ENCODE measurements around the gene NFS1.
A peak's percentile ranks its signal among the peaks of the same experiment; 100 is the strongest.
"Not testable (repeated sequence)": the region's sequence is repeated elsewhere in the genome, so short reads cannot be mapped to it uniquely, and the experiment has no call there.

Gene NFS1

GRCh38 chr20:35702051-35702823 is 3.1 kb upstream of the NFS1 start:
- Histone ChIP-seq H3K27me3 (ENCODE audit: control insufficient read depth in 5 of 5, insufficient read depth in 4 of 5, low read length in 5 of 5) (no peaks in the 10 kb centered on the region), H3K9ac (ENCODE audit: low read length in 5 of 5) (no peak overlapping the region), H3K4me3 (ENCODE audit: low read depth in 1 of 5, low read length in 5 of 5) (no peak overlapping the region), H3K4me1 (ENCODE audit: control insufficient read depth in 5 of 5, insufficient read depth in 5 of 5, low read length in 5 of 5) (peaks cover 4 to 28% (median 25%) of the 10 kb centered on the region in 5 donors), H3K27ac (ENCODE audit: low read depth, low read length) (no peak overlapping the region), H3K9me3 (ENCODE audit: control insufficient read depth in 5 of 5, low read length in 5 of 5) (no peaks in the 10 kb centered on the region), H3K36me3 (ENCODE audit: control insufficient read depth in 5 of 5, insufficient read depth in 5 of 5, low read length in 5 of 5) (peaks cover 32 to 54% (median 44%) of the 10 kb centered on the region in 5 donors)

GRCh38 chr20:35700625-35701148 is 1.5 kb upstream of the NFS1 start:
- H3K27ac ChIP-seq (ENCODE audit: low read depth, low read length): no peak overlapping the region
- no peaks in the 10 kb centered on the region for H3K9me3 ChIP-seq (ENCODE audit: control insufficient read depth in 5 of 5, low read length in 5 of 5)
- peaks cover 25 to 46% (median 37%) of the 10 kb centered on the region in 5 donors for H3K36me3 ChIP-seq (ENCODE audit: control insufficient read depth in 5 of 5, insufficient read depth in 5 of 5, low read length in 5 of 5)
- H3K4me1 ChIP-seq (ENCODE audit: control insufficient read depth in 5 of 5, insufficient read depth in 5 of 5, low read length in 5 of 5): peaks cover 4 to 28% (median 25%) of the 10 kb centered on the region in 5 donors
- peak overlapping the region in 3 of 5 donors; percentile 87 to 98 (median 97) for H3K9ac ChIP-seq (ENCODE audit: low read length in 5 of 5)
- H3K27me3 ChIP-seq (ENCODE audit: control insufficient read depth in 5 of 5, insufficient read depth in 4 of 5, low read length in 5 of 5): no peaks in the 10 kb centered on the region
- H3K4me3 ChIP-seq (ENCODE audit: low read depth in 1 of 5, low read length in 5 of 5): no peak overlapping the region

- Histone ChIP-seq H3K27ac (ENCODE audit: low read depth, low read length) (peak overlapping the region; percentile 86), H3K4me1 (ENCODE audit: control insufficient read depth in 5 of 5, insufficient read depth in 5 of 5, low read length in 5 of 5) (peaks cover 4 to 28% (median 25%) of the 10 kb centered on the region in 5 donors), H3K4me3 (ENCODE audit: low read depth in 1 of 5, low read length in 5 of 5) (peak overlapping the region; percentile 76 to 98 (median 95)), H3K27me3 (ENCODE audit: control insufficient read depth in 5 of 5, insufficient read depth in 4 of 5, low read length in 5 of 5) (no peaks in the 10 kb centered on the region), H3K9me3 (ENCODE audit: control insufficient read depth in 5 of 5, low read length in 5 of 5) (no peaks in the 10 kb centered on the region), H3K9ac (ENCODE audit: low read length in 5 of 5) (peak overlapping the region; percentile 83 to 98 (median 87)), H3K36me3 (ENCODE audit: control insufficient read depth in 5 of 5, insufficient read depth in 5 of 5, low read length in 5 of 5) (peaks cover 27 to 45% (median 38%) of the 10 kb centered on the region in 5 donors)
Observed at GRCh38 chr20:35699957-35700624, 939 bp upstream of the NFS1 start.

GRCh38 chr20:35698298-35699126 is 640 bp downstream of the NFS1 start:
- H3K36me3 ChIP-seq (ENCODE audit: control insufficient read depth in 5 of 5, insufficient read depth in 5 of 5, low read length in 5 of 5): peaks cover 11 to 40% (median 31%) of the 10 kb centered on the region in 5 donors
- H3K27ac ChIP-seq (ENCODE audit: low read depth, low read length): peak overlapping the region; percentile 86
- peak overlapping the region; percentile 76 to 98 (median 95) for H3K4me3 ChIP-seq (ENCODE audit: low read depth in 1 of 5, low read length in 5 of 5)
- H3K9me3 ChIP-seq (ENCODE audit: control insufficient read depth in 5 of 5, low read length in 5 of 5): no peaks in the 10 kb centered on the region
- H3K9ac ChIP-seq (ENCODE audit: low read length in 5 of 5): peak overlapping the region; percentile 83 to 98 (median 87)
- peaks cover 4 to 28% (median 25%) of the 10 kb centered on the region in 5 donors for H3K4me1 ChIP-seq (ENCODE audit: control insufficient read depth in 5 of 5, insufficient read depth in 5 of 5, low read length in 5 of 5)
- H3K27me3 ChIP-seq (ENCODE audit: control insufficient read depth in 5 of 5, insufficient read depth in 4 of 5, low read length in 5 of 5): no peaks in the 10 kb centered on the region

GRCh38 chr20:35697696-35698297 is 1.4 kb downstream of the NFS1 start:
- Histone ChIP-seq H3K4me1 (ENCODE audit: control insufficient read depth in 5 of 5, insufficient read depth in 5 of 5, low read length in 5 of 5) (peaks cover 4 to 27% (median 24%) of the 10 kb centered on the region in 5 donors), H3K9me3 (ENCODE audit: control insufficient read depth in 5 of 5, low read length in 5 of 5) (no peaks in the 10 kb centered on the region), H3K4me3 (ENCODE audit: low read depth in 1 of 5, low read length in 5 of 5) (peak overlapping the region; percentile 76 to 98 (median 95)), H3K27me3 (ENCODE audit: control insufficient read depth in 5 of 5, insufficient read depth in 4 of 5, low read length in 5 of 5) (no peaks in the 10 kb centered on the region), H3K9ac (ENCODE audit: low read length in 5 of 5) (peak overlapping the region in 4 of 5 donors; percentile 40 to 98 (median 92)), H3K36me3 (ENCODE audit: control insufficient read depth in 5 of 5, insufficient read depth in 5 of 5, low read length in 5 of 5) (peaks cover 4 to 38% (median 31%) of the 10 kb centered on the region in 5 donors), H3K27ac (ENCODE audit: low read depth, low read length) (no peak overlapping the region)

GRCh38 chr20:35695978-35696377 is 3.2 kb downstream of the NFS1 start:
- no peak overlapping the region for H3K27ac ChIP-seq (ENCODE audit: low read depth, low read length)
- H3K4me3 ChIP-seq (ENCODE audit: low read depth in 1 of 5, low read length in 5 of 5): no peak overlapping the region
- peaks cover 4 to 27% (median 24%) of the 10 kb centered on the region in 5 donors for H3K4me1 ChIP-seq (ENCODE audit: control insufficient read depth in 5 of 5, insufficient read depth in 5 of 5, low read length in 5 of 5)
- H3K9me3 ChIP-seq (ENCODE audit: control insufficient read depth in 5 of 5, low read length in 5 of 5): no peaks in the 10 kb centered on the region
- peaks cover 3 to 31% (median 23%) of the 10 kb centered on the region in 5 donors for H3K36me3 ChIP-seq (ENCODE audit: control insufficient read depth in 5 of 5, insufficient read depth in 5 of 5, low read length in 5 of 5)
- no peaks in the 10 kb centered on the region for H3K27me3 ChIP-seq (ENCODE audit: control insufficient read depth in 5 of 5, insufficient read depth in 4 of 5, low read length in 5 of 5)
- H3K9ac ChIP-seq (ENCODE audit: low read length in 5 of 5): no peak overlapping the region

- Histone ChIP-seq H3K9me3 (ENCODE audit: control insufficient read depth in 5 of 5, low read length in 5 of 5) (no peaks in the 10 kb centered on the region), H3K36me3 (ENCODE audit: control insufficient read depth in 5 of 5, insufficient read depth in 5 of 5, low read length in 5 of 5) (peaks cover 3 to 37% (median 28%) of the 10 kb centered on the region in 5 donors), H3K27ac (ENCODE audit: low read depth, low read length) (no peak overlapping the region), H3K4me1 (ENCODE audit: control insufficient read depth in 5 of 5, insufficient read depth in 5 of 5, low read length in 5 of 5) (peaks cover 4 to 25% (median 21%) of the 10 kb centered on the region in 5 donors), H3K27me3 (ENCODE audit: control insufficient read depth in 5 of 5, insufficient read depth in 4 of 5, low read length in 5 of 5) (no peaks in the 10 kb centered on the region), H3K4me3 (ENCODE audit: low read depth in 1 of 5, low read length in 5 of 5) (no peak overlapping the region), H3K9ac (ENCODE audit: low read length in 5 of 5) (no peak overlapping the region)
Observed at GRCh38 chr20:35695245-35695749, 3.9 kb downstream of the NFS1 start.

- Histone ChIP-seq H3K9me3 (ENCODE audit: control insufficient read depth in 5 of 5, low read length in 5 of 5) (no peaks in the 10 kb centered on the region), H3K27ac (ENCODE audit: low read depth, low read length) (no peak overlapping the region), H3K36me3 (ENCODE audit: control insufficient read depth in 5 of 5, insufficient read depth in 5 of 5, low read length in 5 of 5) (peaks cover 4 to 59% (median 40%) of the 10 kb centered on the region in 5 donors), H3K9ac (ENCODE audit: low read length in 5 of 5) (no peak overlapping the region), H3K4me1 (ENCODE audit: control insufficient read depth in 5 of 5, insufficient read depth in 5 of 5, low read length in 5 of 5) (no peaks in the 10 kb centered on the region), H3K4me3 (ENCODE audit: low read depth in 1 of 5, low read length in 5 of 5) (no peak overlapping the region), H3K27me3 (ENCODE audit: control insufficient read depth in 5 of 5, insufficient read depth in 4 of 5, low read length in 5 of 5) (no peaks in the 10 kb centered on the region)
Observed at GRCh38 chr20:35690265-35690664, 8.9 kb downstream of the NFS1 start.

GRCh38 chr20:35686872-35687271 is 12.3 kb downstream of the NFS1 start:
- not testable (repeated sequence) for H3K27me3 ChIP-seq (ENCODE audit: control insufficient read depth in 5 of 5, insufficient read depth in 4 of 5, low read length in 5 of 5); H3K4me1 ChIP-seq (ENCODE audit: control insufficient read depth in 5 of 5, insufficient read depth in 5 of 5, low read length in 5 of 5); H3K9ac ChIP-seq (ENCODE audit: low read length in 5 of 5); H3K27ac ChIP-seq (ENCODE audit: low read depth, low read length); H3K9me3 ChIP-seq (ENCODE audit: control insufficient read depth in 5 of 5, low read length in 5 of 5); H3K4me3 ChIP-seq (ENCODE audit: low read depth in 1 of 5, low read length in 5 of 5)
- H3K36me3 ChIP-seq (ENCODE audit: control insufficient read depth in 5 of 5, insufficient read depth in 5 of 5, low read length in 5 of 5): peaks cover 6 to 48% (median 36%) of the 10 kb centered on the region in 5 donors
